NCI-H1092 treated with DMSO at 0.1 percent for 48 hours (cell line): ENCODE data around the gene BRPF1.

ENCODE experiments used
- DNase-seq: peaks from one replicate; lab custom pipeline; 2025; lab: John Stamatoyannopoulos, UW

The BRPF1 gene

GRCh38 chr3:9791127-9791526 is 59.6 kb downstream of the BRPF1 start:
- no peak for DNase-seq

- no peak for DNase-seq
Measured at GRCh38 chr3:9791790-9792404, 60.4 kb downstream of the BRPF1 start.

DNA sequence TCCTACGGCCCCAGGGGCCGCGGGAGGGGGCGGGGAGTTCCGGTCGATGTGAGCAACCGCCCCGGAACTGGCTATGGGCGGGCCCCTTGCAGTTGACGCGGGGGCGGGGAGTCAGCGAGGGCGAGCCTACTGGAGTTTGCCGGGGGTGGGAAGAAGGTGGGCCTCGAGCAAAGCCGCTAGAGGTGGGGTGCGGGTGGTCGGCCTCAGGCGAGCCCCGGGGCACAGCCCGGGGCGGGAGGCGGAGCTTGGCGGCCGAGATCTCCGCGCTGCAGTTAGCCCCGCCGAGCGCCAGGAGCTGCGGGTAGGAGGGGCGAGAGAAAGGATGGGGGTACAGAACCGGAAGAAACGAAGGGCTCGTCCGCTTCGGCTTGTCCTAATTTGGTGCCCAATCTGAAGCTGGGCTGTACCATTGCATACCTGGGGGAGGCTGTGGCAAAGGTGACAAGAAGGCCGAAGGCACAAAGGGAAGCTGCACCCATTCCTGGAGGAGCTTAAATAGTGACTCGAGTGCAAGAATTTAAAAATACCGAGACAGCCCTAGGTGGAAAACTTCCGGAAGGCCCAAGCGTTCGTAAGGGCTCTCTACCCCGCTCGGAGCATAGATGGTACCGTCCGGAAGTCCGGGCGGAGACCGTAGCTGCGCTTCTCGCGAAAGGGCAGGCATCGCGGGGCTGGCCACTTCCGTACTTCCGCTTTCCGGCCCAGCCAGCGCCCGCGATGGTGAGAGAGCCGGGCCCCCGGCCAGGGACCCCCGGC is 61.0 kb downstream of the BRPF1 start, which contains the start of the genes ARPC4 and TADA3:
ARPC4 (plus strand) TSS at position 678 of the 756 bp plus-strand sequence; CDS start at position 718, 40 bp downstream.
TADA3 (minus strand) TSS at position 69 of the 756 bp plus-strand sequence. CDS start 1,007 bp downstream, outside the sequence.
- DNase-seq: peak; percentile 97

DNA sequence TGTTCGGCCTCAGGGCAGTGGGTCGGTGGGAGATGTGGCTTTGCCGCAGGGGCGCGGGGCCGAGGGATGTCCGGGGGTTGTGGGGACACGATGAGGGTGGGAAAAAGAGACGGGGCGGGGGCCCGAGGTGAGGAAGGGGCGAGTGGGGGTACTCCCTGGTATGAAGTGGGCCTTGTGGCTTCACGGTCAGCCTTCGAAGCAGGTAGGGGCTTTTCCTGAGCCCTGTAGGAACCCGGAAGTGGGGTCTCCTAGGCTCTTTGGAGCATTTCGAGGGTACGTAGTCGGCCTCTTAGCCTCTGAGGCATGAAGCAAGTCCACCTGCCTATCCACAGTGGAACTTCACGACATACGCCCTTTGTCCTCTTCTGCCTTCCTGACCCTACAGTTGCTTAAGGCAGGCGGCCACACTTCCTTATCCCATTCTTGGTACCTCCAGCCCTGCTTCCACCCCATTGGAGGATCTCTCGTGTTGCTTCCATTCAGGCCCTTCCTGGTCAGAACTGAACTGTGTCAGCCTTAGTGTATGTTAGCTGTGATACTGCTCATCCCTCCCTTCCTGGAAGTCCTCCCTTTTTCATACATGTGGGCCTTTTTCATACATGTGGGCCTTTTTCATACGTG is 61.7 kb downstream of the BRPF1 start:
- no peak for DNase-seq

- no peak for DNase-seq
Measured at GRCh38 chr3:9794400-9794799, 62.9 kb downstream of the BRPF1 start.

- DNase-seq: no peak
Measured at GRCh38 chr3:9795207-9795606, 63.7 kb downstream of the BRPF1 start.

- DNase-seq: no peak
Measured at GRCh38 chr3:9797196-9797945, 65.8 kb downstream of the BRPF1 start.
